ENCODE measurements around the gene TMEM255B.

DNA sequence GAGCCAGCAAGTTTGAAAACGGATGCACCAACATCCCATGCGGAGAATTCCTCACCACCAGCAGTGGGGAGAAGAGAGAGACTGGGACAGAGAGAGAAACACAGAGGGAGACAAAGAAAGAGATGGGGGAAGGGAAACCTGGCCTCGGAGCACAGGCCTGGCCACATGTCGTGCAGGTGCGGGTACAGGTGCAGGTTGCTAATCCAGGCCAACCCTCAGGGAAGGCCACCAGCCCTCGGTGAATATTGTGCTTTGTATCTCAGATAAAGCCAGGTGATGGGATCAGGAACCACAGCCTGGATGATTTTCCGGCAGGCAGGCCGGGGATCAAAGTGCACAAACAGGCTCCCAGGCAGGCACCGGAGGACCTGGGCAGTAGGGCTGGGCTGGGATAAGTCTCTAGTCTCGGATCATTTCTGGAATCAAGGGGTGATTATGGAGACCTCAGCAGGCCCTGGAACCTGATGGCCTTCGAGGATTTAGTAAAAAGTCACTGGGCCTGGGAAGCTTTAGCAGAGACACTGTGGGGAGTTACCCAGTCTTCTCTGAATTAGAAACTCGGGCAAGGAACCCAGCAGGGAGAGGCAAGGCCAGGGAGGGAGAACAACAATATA lies 101.1 kb downstream of the TMEM255B start:
- TF ChIP-seq, protein P1, sequence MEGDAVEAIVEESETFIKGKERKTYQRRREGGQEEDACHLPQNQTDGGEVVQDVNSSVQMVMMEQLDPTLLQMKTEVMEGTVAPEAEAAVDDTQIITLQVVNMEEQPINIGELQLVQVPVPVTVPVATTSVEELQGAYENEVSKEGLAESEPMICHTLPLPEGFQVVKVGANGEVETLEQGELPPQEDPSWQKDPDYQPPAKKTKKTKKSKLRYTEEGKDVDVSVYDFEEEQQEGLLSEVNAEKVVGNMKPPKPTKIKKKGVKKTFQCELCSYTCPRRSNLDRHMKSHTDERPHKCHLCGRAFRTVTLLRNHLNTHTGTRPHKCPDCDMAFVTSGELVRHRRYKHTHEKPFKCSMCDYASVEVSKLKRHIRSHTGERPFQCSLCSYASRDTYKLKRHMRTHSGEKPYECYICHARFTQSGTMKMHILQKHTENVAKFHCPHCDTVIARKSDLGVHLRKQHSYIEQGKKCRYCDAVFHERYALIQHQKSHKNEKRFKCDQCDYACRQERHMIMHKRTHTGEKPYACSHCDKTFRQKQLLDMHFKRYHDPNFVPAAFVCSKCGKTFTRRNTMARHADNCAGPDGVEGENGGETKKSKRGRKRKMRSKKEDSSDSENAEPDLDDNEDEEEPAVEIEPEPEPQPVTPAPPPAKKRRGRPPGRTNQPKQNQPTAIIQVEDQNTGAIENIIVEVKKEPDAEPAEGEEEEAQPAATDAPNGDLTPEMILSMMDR (IDR thresholded peaks at IDR 0.05; ENCODE audit: insufficient read depth, low read length, poor library complexity, severe bottlenecking) = no peak
- TF ChIP-seq EZH2phosphoT487 (conservative IDR thresholded peaks at IDR 0.05; ENCODE audit: low read length) = no peak

Data from SU-DHL-6 (cell line).